SHP77 (cell line): ENCODE results near the gene PCDHGA3.
"Not testable (repeated sequence)": the region's sequence is repeated elsewhere in the genome, so short reads cannot be mapped to it uniquely, and the experiment has no call there.

Experiments
- DNase-seq, 2 experiments: peaks; one replicate each; lab custom pipeline; 2025; lab: John Stamatoyannopoulos, UW

PCDHGA3 gene

GRCh38 chr5:141383345-141383744, 39.7 kb downstream of the PCDHGA3 start:
- no peak for DNase-seq

GRCh38 chr5:141384471-141385267, 41.0 kb downstream of the PCDHGA3 start:
- DNase-seq = no peak

- not testable (repeated sequence) for DNase-seq
These were observed 44.1 kb downstream of the PCDHGA3 start, which contains the start of gene PCDHGB4 for GRCh38 chr5:141387557-141388311. PCDHGB4 (plus strand) TSS chr5:141387698; CDS start chr5:141387885, 187 bp downstream.

GRCh38 chr5:141388661-141389060, 45.0 kb downstream of the PCDHGA3 start:
- no peak for DNase-seq

- DNase-seq = no peak
These were observed 45.8 kb downstream of the PCDHGA3 start for GRCh38 chr5:141389153-141390042.

- DNase-seq = no peak
These were observed 49.0 kb downstream of the PCDHGA3 start, which contains the start of gene PCDHGA8 for GRCh38 chr5:141392429-141393198. PCDHGA8 (plus strand) TSS chr5:141392633; CDS start chr5:141392814, 181 bp downstream.

- no peak for DNase-seq
These were observed 49.6 kb downstream of the PCDHGA3 start for GRCh38 chr5:141393267-141393666.

- DNase-seq = not testable (repeated sequence)
These were observed 51.0 kb downstream of the PCDHGA3 start for GRCh38 chr5:141394401-141395187.
